ENCODE measurements around the gene MSRB3.

Gene MSRB3

DNA sequence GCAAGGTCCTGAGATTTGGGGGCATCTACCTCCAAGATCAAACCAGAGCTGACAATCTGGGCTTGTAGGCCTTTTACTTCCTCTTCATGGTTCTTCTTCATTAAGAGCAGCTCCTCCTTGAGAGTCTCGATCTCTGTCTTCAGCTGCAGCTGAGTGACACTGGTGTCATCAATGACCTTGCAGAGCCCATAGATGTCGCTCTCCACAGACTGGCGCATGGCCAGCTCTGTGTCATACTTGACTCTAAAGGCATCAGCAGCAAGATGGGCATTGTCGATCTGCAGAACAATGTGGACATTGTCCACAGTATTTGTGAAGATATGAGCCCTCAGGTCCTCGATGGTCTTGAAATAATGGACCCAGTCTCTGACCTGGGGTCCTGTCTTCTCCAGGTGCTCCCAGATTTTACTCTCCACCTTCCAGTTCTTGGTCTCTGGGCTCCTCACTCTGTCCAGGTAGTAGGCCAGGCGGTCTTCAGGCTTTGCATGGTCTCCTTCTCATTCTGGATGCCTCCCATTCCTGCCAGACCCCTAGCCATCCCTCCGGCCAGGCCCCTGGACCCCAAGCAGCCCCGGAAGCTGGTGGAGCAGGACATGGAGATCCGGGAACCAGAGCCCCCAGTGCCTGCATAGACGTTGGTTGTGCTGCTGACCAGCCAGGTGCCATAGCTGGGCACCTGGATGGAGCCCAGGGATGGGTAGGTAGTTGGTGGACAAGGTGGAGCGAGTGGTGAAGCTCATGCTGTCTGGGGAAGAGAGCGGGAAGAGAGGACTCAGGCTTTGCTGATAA lies 141.0 kb downstream of the MSRB3 start:
- H3K79me1 ChIP-seq (ENCODE audit: low read depth, low read length), result no peaks in the 10 kb centered on the region
- H3K27ac ChIP-seq (replicated peaks; ENCODE audit: low read length), result no peak overlapping the region
- H3K36me3 ChIP-seq (replicated peaks in 1 of 2; ENCODE audit: control insufficient read depth in 2 of 2, insufficient read depth in 2 of 2, low read length in 2 of 2), result peaks cover 0 to 2% of the 10 kb centered on the region in 2 donors
- H3K4ac ChIP-seq (ENCODE audit: low read length), result no peak overlapping the region
- H4K8ac ChIP-seq (ENCODE audit: low read depth, low read length), result no peak overlapping the region
- no peak overlapping the region for H3K18ac ChIP-seq (ENCODE audit: low read length)
- H3K14ac ChIP-seq (ENCODE audit: low read length), result no peak overlapping the region
- no peak overlapping the region for H3K9ac ChIP-seq (ENCODE audit: low read depth, low read length, poor library complexity)
- no peak overlapping the region for H2AFZ ChIP-seq (ENCODE audit: low read length)
- no peak for DNase-seq (ENCODE audit: low spot score)
- no peak overlapping the region for H3K4me3 ChIP-seq (ENCODE audit: low read length in 2 of 2)
- H2BK15ac ChIP-seq (ENCODE audit: low read length), result no peak overlapping the region
- no peak overlapping the region for H2BK120ac ChIP-seq (ENCODE audit: low read depth, low read length)
- H2AK5ac ChIP-seq (ENCODE audit: low read depth, low read length), result no peak overlapping the region
- no peak overlapping the region for H3K23ac ChIP-seq (ENCODE audit: low read depth, low read length, poor library complexity)
- no CpG with 5 or more reads among the region's 12 CpGs for WGBS, 2 donors (ENCODE audit: extremely low coverage in 2 of 2, insufficient read length in 2 of 2, insufficient replicate concordance in 1 of 2)
- H3K9me3 ChIP-seq (replicated peaks in 1 of 2; ENCODE audit: control insufficient read depth in 2 of 2, insufficient read depth in 1 of 2, low read depth in 1 of 2, low read length in 2 of 2), result peaks cover 2 to 19% of the 10 kb centered on the region in 2 donors
- no peak overlapping the region for H4K91ac ChIP-seq (ENCODE audit: low read depth, low read length, poor library complexity)
- H3K4me1 ChIP-seq (ENCODE audit: control insufficient read depth in 2 of 2, insufficient read depth in 1 of 2, low read depth in 1 of 2, low read length in 2 of 2), result no peaks in the 10 kb centered on the region
- no peak overlapping the region for H2BK5ac ChIP-seq (ENCODE audit: low read length)
- no peak overlapping the region for H3K4me2 ChIP-seq (ENCODE audit: insufficient read depth, low read length, poor library complexity, severe bottlenecking)
- no peak overlapping the region for H2BK12ac ChIP-seq (ENCODE audit: low read length)
- no peaks in the 10 kb centered on the region for H3K27me3 ChIP-seq (ENCODE audit: control insufficient read depth in 3 of 3, insufficient read depth in 3 of 3, low read depth in 1 of 3, low read length in 3 of 3)

- Histone ChIP-seq H3K9me3 (replicated peaks in 1 of 2; ENCODE audit: control insufficient read depth in 2 of 2, insufficient read depth in 1 of 2, low read depth in 1 of 2, low read length in 2 of 2) (peaks cover 2 to 19% of the 10 kb centered on the region in 2 donors), H3K9ac (ENCODE audit: low read depth, low read length, poor library complexity) (no peak overlapping the region)
Observed at GRCh38 chr12:65420941-65421340, 142.5 kb downstream of the MSRB3 start.

DNA sequence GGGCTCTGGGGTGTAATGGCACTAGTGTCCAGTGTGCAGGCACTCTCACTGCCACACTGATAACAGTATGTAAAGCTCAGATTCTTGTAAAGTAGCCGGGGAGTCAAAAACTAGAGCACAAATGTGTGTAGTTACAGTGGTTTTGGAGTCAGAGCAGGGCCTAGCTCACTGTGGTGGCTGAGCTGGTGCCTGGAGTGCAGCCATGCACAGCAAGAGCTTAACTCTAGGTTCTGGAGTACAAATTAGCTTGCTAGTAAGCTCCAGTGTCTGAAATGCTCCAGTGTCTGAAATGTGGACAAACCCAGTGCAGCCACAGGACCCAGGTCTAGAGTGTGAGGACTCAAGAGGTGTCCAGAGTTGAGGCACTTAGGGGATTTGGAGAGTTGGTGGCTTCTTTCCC lies 149.2 kb downstream of the MSRB3 start:
- Histone ChIP-seq H3K4me3 (ENCODE audit: low read length in 2 of 2) (no peak overlapping the region), H2BK12ac (ENCODE audit: low read length) (no peak overlapping the region), H3K27ac (replicated peaks; ENCODE audit: low read length) (no peak overlapping the region), H4K8ac (ENCODE audit: low read depth, low read length) (no peak overlapping the region), H2AK5ac (ENCODE audit: low read depth, low read length) (no peak overlapping the region), H3K9me3 (replicated peaks in 1 of 2; ENCODE audit: control insufficient read depth in 2 of 2, insufficient read depth in 1 of 2, low read depth in 1 of 2, low read length in 2 of 2) (peaks cover 0 to 5% of the 10 kb centered on the region in 2 donors), H3K23ac (ENCODE audit: low read depth, low read length, poor library complexity) (no peak overlapping the region), H2BK15ac (ENCODE audit: low read length) (no peak overlapping the region), H3K4me1 (ENCODE audit: control insufficient read depth in 2 of 2, insufficient read depth in 1 of 2, low read depth in 1 of 2, low read length in 2 of 2) (peaks cover 0 to 23% of the 10 kb centered on the region in 2 donors), H3K4ac (ENCODE audit: low read length) (no peak overlapping the region), H3K27me3 (ENCODE audit: control insufficient read depth in 3 of 3, insufficient read depth in 3 of 3, low read depth in 1 of 3, low read length in 3 of 3) (no peaks in the 10 kb centered on the region), H2AFZ (ENCODE audit: low read length) (peak overlapping the region; percentile 46), H3K18ac (ENCODE audit: low read length) (no peak overlapping the region), H3K36me3 (replicated peaks in 1 of 2; ENCODE audit: control insufficient read depth in 2 of 2, insufficient read depth in 2 of 2, low read length in 2 of 2) (no peaks in the 10 kb centered on the region), H3K14ac (ENCODE audit: low read length) (no peak overlapping the region), H3K79me1 (ENCODE audit: low read depth, low read length) (no peaks in the 10 kb centered on the region), H3K9ac (ENCODE audit: low read depth, low read length, poor library complexity) (no peak overlapping the region), H4K91ac (ENCODE audit: low read depth, low read length, poor library complexity) (no peak overlapping the region), H2BK120ac (ENCODE audit: low read depth, low read length) (no peak overlapping the region), H3K4me2 (ENCODE audit: insufficient read depth, low read length, poor library complexity, severe bottlenecking) (no peak overlapping the region), H2BK5ac (ENCODE audit: low read length) (no peak overlapping the region)
- no CpG with 5 or more reads among the region's 1 CpG for WGBS, 2 donors (ENCODE audit: extremely low coverage in 2 of 2, insufficient read length in 2 of 2, insufficient replicate concordance in 1 of 2)
- no peak for DNase-seq (ENCODE audit: low spot score)

More at GRCh38 chr12:65420941-65421340, 142.5 kb downstream of the MSRB3 start:
- no peak overlapping the region for H3K4me2 ChIP-seq (ENCODE audit: insufficient read depth, low read length, poor library complexity, severe bottlenecking)
- no peak overlapping the region for H3K4me3 ChIP-seq (ENCODE audit: low read length in 2 of 2)
- H4K91ac ChIP-seq (ENCODE audit: low read depth, low read length, poor library complexity), result no peak overlapping the region
- H2AFZ ChIP-seq (ENCODE audit: low read length), result no peak overlapping the region
- no peak overlapping the region for H3K4ac ChIP-seq (ENCODE audit: low read length)
- H3K36me3 ChIP-seq (replicated peaks in 1 of 2; ENCODE audit: control insufficient read depth in 2 of 2, insufficient read depth in 2 of 2, low read length in 2 of 2), result peaks cover 0 to 2% of the 10 kb centered on the region in 2 donors
- H2AK5ac ChIP-seq (ENCODE audit: low read depth, low read length), result no peak overlapping the region
- no peaks in the 10 kb centered on the region for H3K4me1 ChIP-seq (ENCODE audit: control insufficient read depth in 2 of 2, insufficient read depth in 1 of 2, low read depth in 1 of 2, low read length in 2 of 2)
- H4K8ac ChIP-seq (ENCODE audit: low read depth, low read length), result no peak overlapping the region
- H3K27me3 ChIP-seq (ENCODE audit: control insufficient read depth in 3 of 3, insufficient read depth in 3 of 3, low read depth in 1 of 3, low read length in 3 of 3), result no peaks in the 10 kb centered on the region
- H3K27ac ChIP-seq (replicated peaks; ENCODE audit: low read length), result no peak overlapping the region
- no peak overlapping the region for H3K18ac ChIP-seq (ENCODE audit: low read length)
- H2BK15ac ChIP-seq (ENCODE audit: low read length), result no peak overlapping the region
- no peak overlapping the region for H3K23ac ChIP-seq (ENCODE audit: low read depth, low read length, poor library complexity)
- no peak overlapping the region for H2BK12ac ChIP-seq (ENCODE audit: low read length)
- H3K79me1 ChIP-seq (ENCODE audit: low read depth, low read length), result no peaks in the 10 kb centered on the region
- H2BK120ac ChIP-seq (ENCODE audit: low read depth, low read length), result no peak overlapping the region
- no peak for DNase-seq (ENCODE audit: low spot score)
- H3K14ac ChIP-seq (ENCODE audit: low read length), result no peak overlapping the region
- no peak overlapping the region for H2BK5ac ChIP-seq (ENCODE audit: low read length)

DNA sequence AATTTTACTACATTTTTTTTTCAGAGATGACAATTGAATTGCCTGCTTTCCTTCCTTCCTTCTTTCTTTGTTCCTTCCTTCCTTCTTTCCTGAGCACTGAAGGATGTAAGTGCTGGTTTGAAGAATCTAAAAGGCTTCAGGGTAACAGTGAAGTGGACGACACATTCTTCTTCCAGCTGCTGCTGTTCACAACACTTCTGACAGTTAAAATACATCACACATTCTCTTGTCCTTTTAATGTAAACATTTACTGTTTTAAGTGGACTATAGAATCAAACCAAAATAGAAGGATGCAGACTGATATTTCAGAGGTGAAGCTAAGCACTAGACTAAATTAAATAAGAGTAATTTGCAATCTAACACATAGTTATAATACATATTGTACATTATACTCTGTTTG lies 151.5 kb downstream of the MSRB3 start:
- H2BK5ac ChIP-seq (ENCODE audit: low read length), result no peak overlapping the region
- H3K79me1 ChIP-seq (ENCODE audit: low read depth, low read length), result no peaks in the 10 kb centered on the region
- no peak overlapping the region for H2AK5ac ChIP-seq (ENCODE audit: low read depth, low read length)
- no peak overlapping the region for H3K9ac ChIP-seq (ENCODE audit: low read depth, low read length, poor library complexity)
- H2BK12ac ChIP-seq (ENCODE audit: low read length), result no peak overlapping the region
- DNase-seq (ENCODE audit: low spot score), result no peak
- no peak overlapping the region for H2BK120ac ChIP-seq (ENCODE audit: low read depth, low read length)
- no peaks in the 10 kb centered on the region for H3K27me3 ChIP-seq (ENCODE audit: control insufficient read depth in 3 of 3, insufficient read depth in 3 of 3, low read depth in 1 of 3, low read length in 3 of 3)
- H3K27ac ChIP-seq (replicated peaks; ENCODE audit: low read length), result no peak overlapping the region
- H3K14ac ChIP-seq (ENCODE audit: low read length), result no peak overlapping the region
- H3K23ac ChIP-seq (ENCODE audit: low read depth, low read length, poor library complexity), result no peak overlapping the region
- H2BK15ac ChIP-seq (ENCODE audit: low read length), result no peak overlapping the region
- H3K36me3 ChIP-seq (replicated peaks in 1 of 2; ENCODE audit: control insufficient read depth in 2 of 2, insufficient read depth in 2 of 2, low read length in 2 of 2), result no peaks in the 10 kb centered on the region
- H3K9me3 ChIP-seq (replicated peaks in 1 of 2; ENCODE audit: control insufficient read depth in 2 of 2, insufficient read depth in 1 of 2, low read depth in 1 of 2, low read length in 2 of 2), result peaks cover 0 to 5% of the 10 kb centered on the region in 2 donors
- H4K8ac ChIP-seq (ENCODE audit: low read depth, low read length), result no peak overlapping the region
- no peak overlapping the region for H3K4me3 ChIP-seq (ENCODE audit: low read length in 2 of 2)
- H3K18ac ChIP-seq (ENCODE audit: low read length), result no peak overlapping the region
- no CpG with 5 or more reads among the region's 1 CpG for WGBS, 2 donors (ENCODE audit: extremely low coverage in 2 of 2, insufficient read length in 2 of 2, insufficient replicate concordance in 1 of 2)
- H3K4ac ChIP-seq (ENCODE audit: low read length), result no peak overlapping the region
- no peak overlapping the region for H4K91ac ChIP-seq (ENCODE audit: low read depth, low read length, poor library complexity)
- peaks cover 0 to 23% of the 10 kb centered on the region in 2 donors for H3K4me1 ChIP-seq (ENCODE audit: control insufficient read depth in 2 of 2, insufficient read depth in 1 of 2, low read depth in 1 of 2, low read length in 2 of 2)
- no peak overlapping the region for H2AFZ ChIP-seq (ENCODE audit: low read length)
- no peak overlapping the region for H3K4me2 ChIP-seq (ENCODE audit: insufficient read depth, low read length, poor library complexity, severe bottlenecking)

Measured in neuronal stem cell (in vitro differentiated cells).